IMR-90 (cell line): ENCODE data around the gene NTPCR. TPM values are rescaled to one million over a fixed set of nuclear protein-coding genes. Genes with fewer than 3 reads are reported as not detected.

ENCODE experiments used
- ATAC-seq: fragments of 200-7000 bp; cut with Tn5 transposase; 2 replicates; pipeline ENCODE4 v1.9.1; 2020; ENCODE audit warnings: low read depth, mild to moderate bottlenecking, moderate library complexity
- BruUV-seq: library from RNA; stranded (reverse); fragments of 400-500 nt; replicated peaks from 2 replicates; lab custom pipeline; 2021; lab: Mats Ljungman, UMichigan
- CTCF ChIA-PET: fragments of 300-600 bp; formaldehyde crosslinking; extraction: SDS; loops from one replicate; lab custom pipeline; 2021; ENCODE audit warnings: antibody characterized with exemption; lab: Yijun Ruan, JAX
- POLR2A ChIA-PET: fragments of 300-600 bp; sonication (Branson Sonifier 250); formaldehyde crosslinking; loops from one replicate; lab custom pipeline; 2022; ENCODE audit warnings: antibody characterized with exemption; ENCODE audit not compliant: unreplicated experiment; lab: Charles Lee
- DNase-seq: peaks from one replicate; pipeline ENCODE4 v3.0.0; 2013
- H2AFZ ChIP-seq: replicated peaks from 2 replicates; pipeline ENCODE3; 2013; ENCODE audit warnings: low read length, mild to moderate bottlenecking; ENCODE audit not compliant: poor library complexity
- H2AK5ac ChIP-seq: 2 replicates; pipeline ENCODE4 v1.6.1; 2013; ENCODE audit warnings: low read depth, low read length, inconsistent platforms
- H2AK9ac ChIP-seq: replicated peaks from 2 replicates; pipeline ENCODE3; 2013; ENCODE audit warnings: mild to moderate bottlenecking, low read depth, low read length, moderate library complexity; ENCODE audit not compliant: poor library complexity
- H2BK120ac ChIP-seq: 2 replicates; pipeline ENCODE4 v1.6.1; 2013; ENCODE audit warnings: low read depth, low read length, inconsistent platforms
- H2BK15ac ChIP-seq: 3 replicates; pipeline ENCODE4 v1.6.1; 2013; ENCODE audit warnings: low read depth, low read length, inconsistent platforms
- H2BK20ac ChIP-seq: 2 replicates; pipeline ENCODE4 v1.6.1; 2013; ENCODE audit warnings: low read depth, mild to moderate bottlenecking, inconsistent platforms, low read length, moderate library complexity
- H2BK5ac ChIP-seq: 2 replicates; pipeline ENCODE4 v1.6.1; 2013; ENCODE audit warnings: mild to moderate bottlenecking, low read depth, low read length, inconsistent platforms; ENCODE audit not compliant: poor library complexity, severe bottlenecking
- H3K14ac ChIP-seq: replicated peaks from 2 replicates; pipeline ENCODE4 v1.6.1; 2013; ENCODE audit warnings: low read depth, low read length, inconsistent platforms
- H3K18ac ChIP-seq: 2 replicates; pipeline ENCODE4 v1.6.1; 2013; ENCODE audit warnings: low read depth, low read length, control low read depth
- H3K23ac ChIP-seq: 2 replicates; pipeline ENCODE4 v1.6.1; 2013; ENCODE audit warnings: low read depth, low read length, inconsistent platforms
- H3K27ac ChIP-seq: 2 replicates; pipeline ENCODE4 v1.5.1; 2013; ENCODE audit warnings: mild to moderate bottlenecking, control low read depth, low read length; ENCODE audit not compliant: insufficient read depth
- H3K27me3 ChIP-seq: 2 replicates; pipeline ENCODE4 v1.6.1; 2013; ENCODE audit warnings: low read length; ENCODE audit not compliant: control insufficient read depth, insufficient read depth
- H3K36me3 ChIP-seq: 2 replicates; pipeline ENCODE4 v1.6.1; 2013; ENCODE audit warnings: low read length, mixed read lengths; ENCODE audit not compliant: control insufficient read depth, insufficient read depth
- H3K4ac ChIP-seq: 2 replicates; pipeline ENCODE4 v1.6.1; 2013; ENCODE audit warnings: low read depth, low read length, inconsistent platforms
- H3K4me1 ChIP-seq: 2 replicates; pipeline ENCODE4 v1.6.1; 2013; ENCODE audit warnings: low read length, mixed read lengths; ENCODE audit not compliant: control insufficient read depth, insufficient read depth
- H3K4me2 ChIP-seq: 2 replicates; pipeline ENCODE4 v1.6.1; 2013; ENCODE audit warnings: low read depth, mild to moderate bottlenecking, control low read depth, low read length, moderate library complexity
- H3K4me3 ChIP-seq: 2 replicates; pipeline ENCODE4 v1.5.1; 2013; ENCODE audit warnings: low read depth, mild to moderate bottlenecking, control low read depth, low read length, moderate library complexity; ENCODE audit not compliant: insufficient read depth
- H3K56ac ChIP-seq: 2 replicates; pipeline ENCODE4 v1.6.1; 2013; ENCODE audit warnings: low read length, inconsistent platforms; ENCODE audit not compliant: insufficient read depth; ENCODE audit errors: extremely low read depth
- H3K79me1 ChIP-seq, 2 experiments: 2 replicates each; pipeline ENCODE4 v1.6.1; 2013; ENCODE audit warnings: low read length in 2 of 2, inconsistent platforms in 1 of 2, low read depth in 1 of 2
- H3K9ac ChIP-seq: 2 replicates; pipeline ENCODE4 v1.6.1; 2013; ENCODE audit warnings: low read depth, low read length, control low read depth
- H3K9me1 ChIP-seq: 2 replicates; pipeline ENCODE4 v1.6.1; 2013; ENCODE audit warnings: low read length, inconsistent platforms; ENCODE audit not compliant: insufficient read depth
- H3K9me3 ChIP-seq: 2 replicates; pipeline ENCODE4 v1.6.1; 2013; ENCODE audit warnings: low read length; ENCODE audit not compliant: control insufficient read depth, insufficient read depth
- H4K20me1 ChIP-seq: 2 replicates; pipeline ENCODE4 v1.6.1; 2013; ENCODE audit warnings: low read length, inconsistent platforms; ENCODE audit not compliant: insufficient read depth
- H4K5ac ChIP-seq: 2 replicates; pipeline ENCODE4 v1.6.1; 2013; ENCODE audit warnings: mild to moderate bottlenecking, low read depth, low read length, control low read depth
- H4K8ac ChIP-seq, 2 experiments: 2 replicates each; pipeline ENCODE4 v1.6.1; 2013; ENCODE audit warnings: low read depth in 2 of 2, low read length in 2 of 2, control low read depth in 1 of 2, inconsistent platforms in 1 of 2
- H4K91ac ChIP-seq: 2 replicates; pipeline ENCODE4 v1.6.1; 2013; ENCODE audit warnings: low read depth, low read length, inconsistent platforms; ENCODE audit not compliant: insufficient read depth
- BHLHE40 ChIP-seq: fragments of 150-350 bp; IDR thresholded peaks from 2 replicates; pipeline ENCODE4 v1.6.1; 2016; ENCODE audit warnings: mild to moderate bottlenecking, low read depth, low read length
- CEBPB ChIP-seq: IDR thresholded peaks from 2 replicates; pipeline ENCODE4 v1.6.1; 2012; ENCODE audit warnings: low read depth, low read length, improper control_type of control experiment
- CHD1 ChIP-seq: IDR thresholded peaks from 2 replicates; pipeline ENCODE4 v1.6.1; 2012; ENCODE audit warnings: low read depth, low read length, improper control_type of control experiment
- FOS ChIP-seq: fragments of 150-350 bp; IDR thresholded peaks from 2 replicates; pipeline ENCODE4 v1.6.1; 2016; ENCODE audit warnings: low read depth, low read length
- MAZ ChIP-seq: IDR thresholded peaks from 2 replicates; pipeline ENCODE4 v1.6.1; 2012; ENCODE audit warnings: low read depth, mild to moderate bottlenecking, low read length, improper control_type of control experiment, moderate library complexity, borderline replicate concordance
- MXI1 ChIP-seq: IDR thresholded peaks from 2 replicates; pipeline ENCODE4 v1.6.1; 2012; ENCODE audit warnings: low read depth, mild to moderate bottlenecking, low read length, moderate library complexity, borderline replicate concordance
- NFE2L2 ChIP-seq: fragments of 150-350 bp; IDR thresholded peaks from 2 replicates; pipeline ENCODE4 v1.6.1; 2016; ENCODE audit warnings: low read depth, mild to moderate bottlenecking, low read length
- POLR2A ChIP-seq: IDR thresholded peaks from 2 replicates; pipeline ENCODE4 v1.6.1; 2012; ENCODE audit warnings: mild to moderate bottlenecking, low read depth, low read length
- RCOR1 ChIP-seq: IDR thresholded peaks from 2 replicates; pipeline ENCODE4 v1.6.1; 2012; ENCODE audit warnings: mild to moderate bottlenecking, low read length, improper control_type of control experiment; ENCODE audit not compliant: insufficient replicate concordance
- RFX5 ChIP-seq: IDR thresholded peaks from 2 replicates; pipeline ENCODE4 v1.8.0; 2012; ENCODE audit warnings: low read depth, mild to moderate bottlenecking, low read length, moderate library complexity
- SMC3 ChIP-seq: fragments of 150-350 bp; IDR thresholded peaks from 2 replicates; pipeline ENCODE4 v1.6.1; 2016; ENCODE audit warnings: low read depth, mild to moderate bottlenecking, antibody characterized with exemption, low read length, moderate library complexity
- WGBS, 2 experiments: methylation state at CpG; one replicate each; pipeline versions ENCODE4 v1.1.5 to v1.1.7; 2013; ENCODE audit warnings: missing lambda C conversion rate in 2 of 2; ENCODE audit not compliant: insufficient read length in 1 of 2; ENCODE audit errors: extremely low coverage in 2 of 2; 5-methylcytosine and 5-hydroxymethylcytosine counted together
- dilution Hi-C: fragments of 300-500 bp; cut with HindIII; formaldehyde crosslinking; loops from one replicate; pipeline ENCODE4 v1.14.3; 2018; ENCODE audit warnings: low sequenced_read_pairs; ENCODE audit not compliant: unreplicated experiment
- in situ Hi-C: fragments of 300-500 bp; cut with MboI; formaldehyde crosslinking; loops from 3 replicates; pipeline ENCODE4 v1.14.3; 2019; ENCODE audit warnings: low sequenced_read_pairs, inconsistent platforms, mixed read lengths
- intact Hi-C: fragments of 100-400 bp; cut with micrococcal nuclease; formaldehyde crosslinking; loops from 2 replicates; pipeline ENCODE4 v1.10.0; 2022
- polyA plus RNA-seq, 3 experiments: library from polyadenylated mRNA; depleted of rRNA; stranded (reverse); fragments of >200 nt; gene quantifications; 2 replicates each; pipeline ENCODE4 v1.2.3, GENCODE V29; 2012; ENCODE audit warnings: low replicate concordance in 1 of 3
- total RNA-seq: library from RNA; depleted of rRNA; stranded (reverse); fragments of >200 nt; gene quantifications from 2 replicates; pipeline ENCODE4 v1.2.3, GENCODE V29; 2012
- TF ChIP-seq, protein P1 (sequence below): fragments of 150-350 bp; IDR thresholded peaks from 2 replicates; pipeline ENCODE4 v1.6.1; 2017; ENCODE audit warnings: mild to moderate bottlenecking, antibody characterized with exemption, low read length, low read depth
- TF ChIP-seq, protein P2 (sequence below): fragments of 150-350 bp; IDR thresholded peaks from 2 replicates; pipeline ENCODE4 v1.6.1; 2016; ENCODE audit warnings: low read depth, mild to moderate bottlenecking, low read length, moderate library complexity, borderline replicate concordance
- TF ChIP-seq, protein P3 (sequence below): conservative IDR thresholded peaks from 2 replicates; pipeline ENCODE4 v1.5.1; 2012; ENCODE audit warnings: mild to moderate bottlenecking, low read depth, low read length, improper control_type of control experiment

Gene NTPCR
- total and polyA plus RNA-seq, 2 of the 4 experiments (the other 2 are of a cell fraction) = 13.3 to 16.5 TPM

DNA sequence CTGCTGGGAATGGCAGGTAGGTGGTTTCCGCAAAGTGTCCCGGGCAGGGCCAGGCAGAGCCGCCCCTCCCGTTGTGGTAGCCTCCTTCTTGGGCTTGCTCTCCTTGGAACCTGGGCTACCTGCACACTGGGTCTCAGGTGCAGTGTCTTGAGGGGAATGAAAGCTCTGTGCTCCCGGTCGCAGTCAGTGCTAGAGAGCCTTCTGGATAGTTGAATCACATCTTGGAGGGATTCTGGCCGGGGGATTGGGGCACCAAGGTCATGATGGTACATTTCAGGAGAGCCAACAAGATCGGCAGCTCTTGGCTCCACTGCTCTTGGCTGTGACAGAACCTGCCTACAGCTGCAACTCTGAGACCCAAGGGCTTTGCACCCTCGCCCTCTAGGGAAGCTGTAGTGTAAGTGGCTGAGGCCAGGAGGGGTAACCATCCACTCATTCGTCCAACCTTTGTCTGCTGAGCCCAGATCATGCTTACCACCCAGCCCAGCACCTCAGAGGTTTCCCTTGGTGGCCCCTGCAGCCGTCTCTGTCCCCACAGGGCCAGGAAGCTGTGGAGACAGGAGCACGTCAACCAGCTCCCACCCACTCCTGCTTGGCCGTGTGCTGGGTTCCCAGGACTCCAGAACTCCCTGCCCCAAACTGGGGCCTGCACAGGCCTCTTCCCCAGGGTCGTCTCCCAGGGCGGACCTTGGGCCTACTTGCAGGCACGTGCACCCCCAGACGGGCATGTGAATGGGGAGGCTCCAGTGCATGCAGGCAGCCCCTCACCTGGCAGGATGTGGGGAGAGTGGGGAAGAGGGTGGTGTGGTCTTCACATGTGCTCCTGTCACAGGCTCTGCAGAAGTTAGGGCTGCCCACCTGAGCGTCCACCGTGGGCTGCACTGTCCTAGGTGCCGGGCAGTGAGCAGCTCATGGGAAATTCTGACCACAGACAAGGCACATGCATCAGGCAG lies 40.0 kb downstream of the NTPCR start:
- TF ChIP-seq POLR2A (no peak), RCOR1 (no peak), RFX5 (no peak), NFE2L2 (no peak), MXI1 (no peak), BHLHE40 (no peak), MAZ (no peak), FOS (no peak), SMC3 (no peak), CHD1 (no peak), CEBPB (no peak)
- TF ChIP-seq, protein P1, sequence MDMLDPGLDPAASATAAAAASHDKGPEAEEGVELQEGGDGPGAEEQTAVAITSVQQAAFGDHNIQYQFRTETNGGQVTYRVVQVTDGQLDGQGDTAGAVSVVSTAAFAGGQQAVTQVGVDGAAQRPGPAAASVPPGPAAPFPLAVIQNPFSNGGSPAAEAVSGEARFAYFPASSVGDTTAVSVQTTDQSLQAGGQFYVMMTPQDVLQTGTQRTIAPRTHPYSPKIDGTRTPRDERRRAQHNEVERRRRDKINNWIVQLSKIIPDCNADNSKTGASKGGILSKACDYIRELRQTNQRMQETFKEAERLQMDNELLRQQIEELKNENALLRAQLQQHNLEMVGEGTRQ = no peak
- TF ChIP-seq, protein P2, sequence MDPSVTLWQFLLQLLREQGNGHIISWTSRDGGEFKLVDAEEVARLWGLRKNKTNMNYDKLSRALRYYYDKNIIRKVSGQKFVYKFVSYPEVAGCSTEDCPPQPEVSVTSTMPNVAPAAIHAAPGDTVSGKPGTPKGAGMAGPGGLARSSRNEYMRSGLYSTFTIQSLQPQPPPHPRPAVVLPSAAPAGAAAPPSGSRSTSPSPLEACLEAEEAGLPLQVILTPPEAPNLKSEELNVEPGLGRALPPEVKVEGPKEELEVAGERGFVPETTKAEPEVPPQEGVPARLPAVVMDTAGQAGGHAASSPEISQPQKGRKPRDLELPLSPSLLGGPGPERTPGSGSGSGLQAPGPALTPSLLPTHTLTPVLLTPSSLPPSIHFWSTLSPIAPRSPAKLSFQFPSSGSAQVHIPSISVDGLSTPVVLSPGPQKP = no peak
- TF ChIP-seq, protein P3, sequence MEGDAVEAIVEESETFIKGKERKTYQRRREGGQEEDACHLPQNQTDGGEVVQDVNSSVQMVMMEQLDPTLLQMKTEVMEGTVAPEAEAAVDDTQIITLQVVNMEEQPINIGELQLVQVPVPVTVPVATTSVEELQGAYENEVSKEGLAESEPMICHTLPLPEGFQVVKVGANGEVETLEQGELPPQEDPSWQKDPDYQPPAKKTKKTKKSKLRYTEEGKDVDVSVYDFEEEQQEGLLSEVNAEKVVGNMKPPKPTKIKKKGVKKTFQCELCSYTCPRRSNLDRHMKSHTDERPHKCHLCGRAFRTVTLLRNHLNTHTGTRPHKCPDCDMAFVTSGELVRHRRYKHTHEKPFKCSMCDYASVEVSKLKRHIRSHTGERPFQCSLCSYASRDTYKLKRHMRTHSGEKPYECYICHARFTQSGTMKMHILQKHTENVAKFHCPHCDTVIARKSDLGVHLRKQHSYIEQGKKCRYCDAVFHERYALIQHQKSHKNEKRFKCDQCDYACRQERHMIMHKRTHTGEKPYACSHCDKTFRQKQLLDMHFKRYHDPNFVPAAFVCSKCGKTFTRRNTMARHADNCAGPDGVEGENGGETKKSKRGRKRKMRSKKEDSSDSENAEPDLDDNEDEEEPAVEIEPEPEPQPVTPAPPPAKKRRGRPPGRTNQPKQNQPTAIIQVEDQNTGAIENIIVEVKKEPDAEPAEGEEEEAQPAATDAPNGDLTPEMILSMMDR = no peak
- Histone ChIP-seq H3K4me3 (no peak overlapping the region), H3K9me3 (peaks cover 6% of the 10 kb centered on the region; the same call in 1 of the 2 replicates), H3K9me1 (0 out of 2 replicates have a peak, but pooled peaks cover 3% of the 10 kb centered on the region), H3K4me2 (no peak overlapping the region), H2AK5ac (peak overlapping the region; percentile 10; the same call in 1 of the 2 replicates), H3K18ac (no peak overlapping the region), H4K20me1 (no peaks in the 10 kb centered on the region), H3K56ac (no peak overlapping the region), H2AFZ (no peak overlapping the region), H3K36me3 (peaks cover 16% of the 10 kb centered on the region), H3K14ac (no peak overlapping the region), H2BK120ac (no peak overlapping the region), H3K79me1 (no peaks in the 10 kb centered on the region), H4K91ac (no peak overlapping the region), H3K9ac (no peak overlapping the region), H3K4ac (no peak overlapping the region), H3K27me3 (no peaks in the 10 kb centered on the region), H4K5ac (no peak overlapping the region), H2AK9ac (peak overlapping the region; percentile 22), H3K4me1 (peaks cover 9% of the 10 kb centered on the region), H4K8ac (no peak overlapping the region), H3K23ac (no peak overlapping the region), H2BK20ac (no peak overlapping the region), H3K27ac (no peak overlapping the region), H2BK15ac (no peak overlapping the region), H2BK5ac (no peak overlapping the region)
- 89% methylated on average over 8 of the region's 20 CpGs; no CpG with 5 or more reads in 1 of the 2 experiments for WGBS, 2 experiments
- no TSS peak for BruUV-seq
- DNase-seq (no peak), ATAC-seq (no peak)
- dilution Hi-C loops = no loop called here
- ChIA-PET POLR2A (no interaction called here), CTCF (interaction anchor here (1.4 kb wide), 1 partner anchor 10 kb away, joined by 3 read pairs; no protein-coding TSS in a partner anchor)
- intact Hi-C loops = no loop called here
- in situ Hi-C loops = no loop called here
